Right lobe of liver (tissue), 6 donors: ENCODE measurements around the gene PSG2. TPM values are rescaled to one million over a fixed set of nuclear protein-coding genes. Genes with fewer than 3 reads are reported as not detected.
"Not testable (repeated sequence)": the region's sequence is repeated elsewhere in the genome, so short reads cannot be mapped to it uniquely, and the experiment has no call there.

Experiments
- ATAC-seq, 4 donors: fragments of 200-7000 bp; cut with Tn5 transposase; one replicate each; pipeline ENCODE4 v1.9.1; 2020; ENCODE audit warnings: mild to moderate bottlenecking in 4 of 4, moderate library complexity in 4 of 4
- DNase-seq, 3 donors: peaks; one replicate each; pipeline ENCODE4 v3.0.0-alpha.2; 2020
- H3K27ac ChIP-seq, 3 donors: fragments of 200-600 bp; one replicate each; pipeline ENCODE4 v1.8.0; 2022
- H3K27me3 ChIP-seq, 2 donors: fragments of 200-600 bp; one replicate each; pipeline ENCODE4 v1.8.0; 2022
- H3K36me3 ChIP-seq, 4 donors: fragments of 200-600 bp; sonication (generic) in 1 of 4; one replicate each; pipeline versions ENCODE4 v1.5.1 to v1.8.0; 2017 to 2022; ENCODE audit warnings: control low read depth in 1 of 4
- H3K4me1 ChIP-seq, 4 donors: fragments of 200-600 bp; sonication (generic) in 1 of 4; one replicate each; pipeline versions ENCODE4 v1.5.1 to v1.8.0; 2017 to 2022; ENCODE audit warnings: control low read depth in 1 of 4
- H3K4me3 ChIP-seq, 3 donors: fragments of 200-600 bp; one replicate each; pipeline ENCODE4 v1.8.0; 2022
- H3K9me3 ChIP-seq, 4 donors: fragments of 200-600 bp; sonication (generic) in 1 of 4; one replicate each; pipeline versions ENCODE4 v1.5.1 to v1.8.0; 2017 to 2022; ENCODE audit warnings: control low read depth in 1 of 4
- CTCF ChIP-seq, 4 donors: fragments of 200-600 bp in 3 of 4; fragments of 450-650 bp in 1 of 4; IDR thresholded peaks; one replicate each; pipeline versions ENCODE4 v1.5.1 to v1.8.0; 2016 to 2022; ENCODE audit warnings: antibody characterized with exemption in 4 of 4, mild to moderate bottlenecking in 2 of 4
- WGBS: methylation state at CpG from one replicate; pipeline ENCODE4 v1.1.6; 2018; ENCODE audit warnings: low coverage, low lambda C conversion rate; ENCODE audit not compliant: insufficient coverage; ENCODE audit errors: missing lambda C conversion rate; 5-methylcytosine and 5-hydroxymethylcytosine counted together
- intact Hi-C, 2 donors: fragments of 100-400 bp; cut with DNase I; formaldehyde crosslinking; loops; one replicate each; pipeline versions ENCODE4 v1.11.2 to v1.14.1; 2022
- total RNA-seq, 6 experiments: library from RNA; depleted of rRNA in 2 of 6; stranded (reverse); fragments of >200 nt in 2 of 6; fragmentation: NEBNext Ultra II Directional in 3 of 6; extraction: Animal tissue kit (Norgen Biotek cat#: 25700) in 3 of 6; gene quantifications; one replicate each; pipeline versions ENCODE4 v1.1.0 to v1.2.4, GENCODE V29; 2016 to 2023
- donor health status: DM: no; HTN: yes; CAD: no.
- donor health status: DM: no; HTN: no; CAD: no.
- donor health status: DM: no; HTN: no; CAD: no.
- donor health status: DM: no; HTN: yes; CAD: no.
- donor health status: DM: no; HTN: yes; CAD: no.

PSG2 gene
- total RNA-seq, 6 experiments from 2014 or later, result not detected

GRCh38 chr19:43060254-43060653 is 22.2 kb downstream of the PSG2 start:
- intact Hi-C loops, H3K27me3 ChIP-seq, ATAC-seq, H3K27ac ChIP-seq, H3K4me3 ChIP-seq, H3K36me3 ChIP-seq, DNase-seq, H3K4me1 ChIP-seq, H3K9me3 ChIP-seq: not testable (repeated sequence)
- 35% methylated on average over 3 of the region's 3 CpGs for WGBS

GRCh38 chr19:43059482-43059881 is 23.0 kb downstream of the PSG2 start:
- H3K9me3 ChIP-seq, H3K4me1 ChIP-seq, ATAC-seq, intact Hi-C loops, DNase-seq, H3K36me3 ChIP-seq, H3K27me3 ChIP-seq, H3K27ac ChIP-seq, H3K4me3 ChIP-seq: not testable (repeated sequence)
- WGBS, result no CpG with 5 or more reads among the region's 2 CpGs

DNA sequence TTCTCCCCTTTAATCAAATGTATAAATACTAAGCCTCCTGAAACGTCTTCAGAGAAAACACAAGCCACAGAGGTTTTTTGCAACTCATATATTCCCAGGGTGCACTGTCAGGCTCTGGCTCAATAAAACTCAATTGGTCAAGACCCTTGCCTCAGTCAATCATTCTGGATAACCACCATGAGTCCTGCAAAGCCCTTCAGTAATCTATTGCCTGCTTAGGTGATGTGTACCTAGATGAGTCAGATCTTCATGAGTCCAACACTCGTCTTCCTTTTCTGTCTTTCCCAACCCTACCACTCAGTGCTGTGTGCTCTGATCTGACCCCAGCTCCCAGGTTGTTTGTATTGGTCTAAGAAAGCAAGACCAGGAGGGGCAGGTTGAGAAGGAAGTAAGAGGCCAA is 24.1 kb downstream of the PSG2 start:
- H3K9me3 ChIP-seq, H3K36me3 ChIP-seq, H3K4me1 ChIP-seq, H3K27me3 ChIP-seq, ATAC-seq, DNase-seq, H3K27ac ChIP-seq, H3K4me3 ChIP-seq, intact Hi-C loops: not testable (repeated sequence)
- 21% methylated on average over 2 of the region's 2 CpGs for WGBS

- H3K36me3 ChIP-seq, H3K4me3 ChIP-seq, H3K4me1 ChIP-seq, H3K27me3 ChIP-seq, DNase-seq, H3K27ac ChIP-seq, ATAC-seq, H3K9me3 ChIP-seq, intact Hi-C loops: not testable (repeated sequence)
- 76% methylated on average over 3 of the region's 3 CpGs for WGBS
These were observed 34.5 kb downstream of the PSG2 start for GRCh38 chr19:43047966-43048365.

GRCh38 chr19:43046578-43046977 is 35.9 kb downstream of the PSG2 start:
- intact Hi-C loops, H3K4me1 ChIP-seq, H3K36me3 ChIP-seq, H3K27ac ChIP-seq, ATAC-seq, H3K4me3 ChIP-seq, DNase-seq, H3K9me3 ChIP-seq, H3K27me3 ChIP-seq: not testable (repeated sequence)
- 45% methylated on average over 2 of the region's 2 CpGs for WGBS

DNA sequence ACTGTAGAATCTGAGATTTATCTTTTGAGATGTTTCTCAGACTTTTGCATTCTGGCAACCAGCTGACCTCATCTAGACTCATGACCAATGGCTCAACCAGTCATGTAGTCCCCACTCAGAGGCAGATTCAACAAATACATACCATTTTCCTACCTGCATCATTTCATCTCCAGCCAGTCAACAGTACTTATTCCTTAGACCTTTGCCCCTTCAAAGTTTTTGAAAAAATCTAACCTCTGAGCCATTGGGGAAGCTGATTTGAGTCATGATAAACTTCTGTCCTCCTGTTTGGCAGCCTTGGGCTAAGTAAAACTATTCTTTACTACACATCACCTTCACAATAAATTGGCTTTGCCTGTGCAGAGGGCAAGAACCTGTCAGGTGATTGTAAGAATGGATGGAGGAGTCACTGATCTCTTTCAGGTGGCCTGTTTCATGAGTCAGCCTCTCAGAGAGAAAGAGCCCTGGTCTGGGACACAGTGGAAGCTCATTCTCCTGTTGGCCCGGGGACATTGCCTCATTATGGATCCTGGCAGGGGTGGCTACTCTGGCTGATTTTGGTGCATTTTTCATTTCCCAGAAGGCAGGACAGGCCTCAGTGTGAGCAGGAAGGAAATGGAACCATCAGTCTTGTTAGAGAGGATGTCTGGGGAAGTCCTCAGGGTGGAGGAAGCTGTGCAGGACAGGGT is 38.9 kb downstream of the PSG2 start:
- H3K36me3 ChIP-seq, H3K4me1 ChIP-seq, intact Hi-C loops, H3K4me3 ChIP-seq, H3K27me3 ChIP-seq, ATAC-seq, DNase-seq, H3K9me3 ChIP-seq, H3K27ac ChIP-seq: not testable (repeated sequence)
- 71% methylated on average over 1 of the region's 1 CpG for WGBS

- intact Hi-C loops, H3K4me3 ChIP-seq, H3K4me1 ChIP-seq, H3K27ac ChIP-seq, H3K9me3 ChIP-seq, H3K36me3 ChIP-seq, ATAC-seq, H3K27me3 ChIP-seq, DNase-seq: not testable (repeated sequence)
- WGBS, result 10% methylated on average over 2 of the region's 2 CpGs
- TF ChIP-seq CTCF (IDR thresholded peaks at IDR 0.05), result peak in 1 of 4 donors; percentile 23
These were observed 50.9 kb downstream of the PSG2 start for GRCh38 chr19:43031645-43032044.
